ENCODE data around the gene CYP24A1.
A peak's percentile ranks its signal among the peaks of the same experiment; 100 is the strongest.

Gene CYP24A1

GRCh38 chr20:54103762-54104600 lies 69.8 kb downstream of the CYP24A1 start:
- H3K27ac ChIP-seq (ENCODE audit: low read depth, low read length) = no peak overlapping the region
- H3K36me3 ChIP-seq (ENCODE audit: insufficient read depth, low read length) = no peaks in the 10 kb centered on the region

More at GRCh38 chr20:54103762-54104600, 69.8 kb downstream of the CYP24A1 start:
- Histone ChIP-seq H3K9me3 (ENCODE audit: low read length) (no peaks in the 10 kb centered on the region), H3K9ac (ENCODE audit: low read length) (no peak overlapping the region), H3K4me1 (ENCODE audit: insufficient read depth, low read length) (peaks cover 13% of the 10 kb centered on the region), H3K4me3 (ENCODE audit: low read depth in 1 of 2, low read length in 2 of 2) (peak overlapping the region in 1 of 2 donors; percentile 14), H3K27me3 (ENCODE audit: control insufficient read depth in 1 of 2, insufficient read depth in 2 of 2, low read length in 2 of 2) (no peaks in the 10 kb centered on the region)

Data from muscle layer of colon (tissue), 2 donors.